GM21515 (cell line): ENCODE measurements around the gene KLHL22.
"Not testable (repeated sequence)": the region's sequence is repeated elsewhere in the genome, so short reads cannot be mapped to it uniquely, and the experiment has no call there.

Experiments used
- ATAC-seq: cut with Tn5 transposase; IDR thresholded peaks from one replicate; pipeline ENCODE4 v1.9.1; 2021; ENCODE audit not compliant: unreplicated experiment

Gene KLHL22

GRCh38 chr22:20503816-20504215 is 8.2 kb upstream of the KLHL22 start:
- no peak for ATAC-seq

- no peak for ATAC-seq
Observed at GRCh38 chr22:20499769-20500168, 4.2 kb upstream of the KLHL22 start.

GRCh38 chr22:20498913-20499312 is 3.3 kb upstream of the KLHL22 start:
- no peak for ATAC-seq

GRCh38 chr22:20497426-20497825 is 1.8 kb upstream of the KLHL22 start:
- ATAC-seq = no peak

- ATAC-seq = peak; percentile 82
Observed at GRCh38 chr22:20495861-20496681, 476 bp upstream of the KLHL22 start.

GRCh38 chr22:20491346-20491745 is 4.2 kb downstream of the KLHL22 start:
- no peak for ATAC-seq

- no peak for ATAC-seq
Observed at GRCh38 chr22:20490941-20491307, 4.7 kb downstream of the KLHL22 start.

GRCh38 chr22:20490183-20490940 is 5.2 kb downstream of the KLHL22 start:
- ATAC-seq = no peak

GRCh38 chr22:20488946-20489345 is 6.6 kb downstream of the KLHL22 start:
- ATAC-seq = no peak

GRCh38 chr22:20487715-20488114 is 7.9 kb downstream of the KLHL22 start:
- no peak for ATAC-seq

- ATAC-seq = no peak
Observed at GRCh38 chr22:20486229-20486628, 9.4 kb downstream of the KLHL22 start.

GRCh38 chr22:20484948-20485683 is 10.5 kb downstream of the KLHL22 start:
- no peak for ATAC-seq

- no peak for ATAC-seq
Observed at GRCh38 chr22:20483771-20484170, 11.8 kb downstream of the KLHL22 start.

- ATAC-seq = not testable (repeated sequence)
Observed at GRCh38 chr22:20483143-20483506, 12.5 kb downstream of the KLHL22 start.

GRCh38 chr22:20479612-20480196 is 15.9 kb downstream of the KLHL22 start:
- ATAC-seq = no peak

- ATAC-seq = not testable (repeated sequence)
Observed at GRCh38 chr22:20478059-20478458, 17.5 kb downstream of the KLHL22 start.

GRCh38 chr22:20475569-20475968 is 20.0 kb downstream of the KLHL22 start:
- ATAC-seq = not testable (repeated sequence)

GRCh38 chr22:20475115-20475436 is 20.5 kb downstream of the KLHL22 start:
- ATAC-seq = no peak

- no peak for ATAC-seq
Observed at GRCh38 chr22:20472629-20473442, 22.8 kb downstream of the KLHL22 start.

GRCh38 chr22:20471126-20471833 is 24.3 kb downstream of the KLHL22 start:
- ATAC-seq = no peak
